HG03175 (cell line): ENCODE measurements around the gene CRLF3.
"Not testable (repeated sequence)": the region's sequence is repeated elsewhere in the genome, so short reads cannot be mapped to it uniquely, and the experiment has no call there.

Experiments
- ATAC-seq: cut with Tn5 transposase; IDR thresholded peaks from one replicate; pipeline ENCODE4 v1.9.1; 2021; ENCODE audit warnings: mild to moderate bottlenecking, moderate library complexity; ENCODE audit not compliant: unreplicated experiment

Gene CRLF3

DNA sequence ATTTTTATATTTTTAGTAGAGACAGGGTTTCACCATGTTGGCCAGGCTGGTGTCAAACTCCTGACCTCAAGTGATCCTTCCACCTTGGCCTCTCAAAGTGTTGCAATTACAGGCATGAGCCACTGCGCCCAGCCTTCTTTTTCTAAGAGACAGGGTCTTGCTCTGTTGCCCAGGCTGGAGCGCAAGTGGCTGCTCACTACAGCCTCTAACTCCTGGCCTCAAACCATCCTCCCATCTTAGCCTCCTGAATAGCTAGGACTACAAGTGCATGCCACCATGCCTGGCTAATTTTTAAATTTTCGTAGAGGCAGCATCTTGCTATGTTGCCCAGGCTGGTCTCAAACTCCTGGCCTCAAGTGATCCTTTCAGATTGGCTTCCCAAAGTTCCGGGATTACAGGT, 76.9 kb downstream of the CRLF3 start:
- not testable (repeated sequence) for ATAC-seq

DNA sequence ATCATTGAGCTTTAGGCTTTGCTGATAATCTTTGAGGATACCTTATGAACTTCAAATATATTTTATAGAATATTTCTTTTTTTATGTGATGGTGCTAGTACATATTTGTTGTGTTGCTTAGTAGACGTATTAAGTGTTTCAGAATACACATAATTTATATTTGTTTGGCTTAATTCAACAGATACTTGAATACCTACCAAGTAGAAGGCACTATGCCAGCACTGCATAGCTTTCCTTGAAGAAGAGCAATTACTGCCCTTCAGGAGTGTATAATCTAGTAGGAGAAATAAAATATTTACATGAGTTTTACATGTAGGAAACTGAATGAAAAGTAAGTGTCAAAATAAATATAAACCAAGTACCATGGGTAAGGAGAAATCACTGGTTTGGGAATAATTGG, 81.8 kb downstream of the CRLF3 start:
- ATAC-seq = not testable (repeated sequence)

GRCh38 chr17:30736371-30736770, 88.1 kb downstream of the CRLF3 start:
- ATAC-seq = not testable (repeated sequence)

DNA sequence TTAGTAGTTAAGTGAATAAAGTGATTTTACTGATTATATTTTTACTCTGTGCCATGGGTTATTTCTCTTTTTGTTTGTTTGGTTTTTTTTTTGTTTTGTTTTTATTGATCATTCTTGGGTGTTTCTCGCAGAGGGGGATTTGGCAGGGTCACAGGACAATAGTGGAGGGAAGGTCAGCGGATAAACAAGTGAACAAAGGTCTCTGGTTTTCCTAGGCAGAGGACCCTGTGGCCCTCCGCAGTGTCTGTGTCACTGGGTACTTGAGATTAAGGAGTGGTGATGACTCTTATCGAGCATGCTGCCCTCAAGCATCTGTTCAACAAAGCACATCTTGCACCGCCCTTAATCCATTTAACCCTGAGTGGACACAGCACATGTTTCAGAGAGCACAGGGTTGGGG, 88.8 kb downstream of the CRLF3 start:
- not testable (repeated sequence) for ATAC-seq

DNA sequence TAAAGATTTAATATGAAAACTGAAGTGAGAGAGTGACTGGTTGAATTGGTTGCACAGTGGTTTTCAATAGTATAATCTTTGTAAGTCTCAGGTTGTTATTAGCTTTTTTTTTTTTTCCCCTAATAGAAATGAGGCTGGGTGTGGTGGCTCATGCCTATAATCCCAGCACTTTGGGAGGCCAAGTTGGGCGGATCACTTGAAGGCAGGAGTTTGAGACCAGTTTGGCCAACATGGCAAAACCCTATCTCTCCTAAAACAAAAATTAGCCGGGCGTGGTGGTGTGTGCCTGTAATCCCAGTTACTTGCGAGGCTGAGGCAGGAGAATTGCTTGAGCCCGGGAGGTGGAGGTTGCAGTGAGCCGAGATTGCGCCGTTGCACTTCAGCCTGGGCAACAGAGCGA, 89.3 kb downstream of the CRLF3 start:
- not testable (repeated sequence) for ATAC-seq

GRCh38 chr17:30734153-30734552, 90.3 kb downstream of the CRLF3 start:
- ATAC-seq = not testable (repeated sequence)
